GM21381 (cell line): ENCODE data around the gene NELFCD.
A peak's percentile ranks its signal among the peaks of the same experiment; 100 is the strongest.

ENCODE experiments used
- ATAC-seq: cut with Tn5 transposase; IDR thresholded peaks from one replicate; pipeline ENCODE4 v1.9.1; 2021; ENCODE audit warnings: mild to moderate bottlenecking, moderate library complexity; ENCODE audit not compliant: unreplicated experiment

The NELFCD gene

DNA sequence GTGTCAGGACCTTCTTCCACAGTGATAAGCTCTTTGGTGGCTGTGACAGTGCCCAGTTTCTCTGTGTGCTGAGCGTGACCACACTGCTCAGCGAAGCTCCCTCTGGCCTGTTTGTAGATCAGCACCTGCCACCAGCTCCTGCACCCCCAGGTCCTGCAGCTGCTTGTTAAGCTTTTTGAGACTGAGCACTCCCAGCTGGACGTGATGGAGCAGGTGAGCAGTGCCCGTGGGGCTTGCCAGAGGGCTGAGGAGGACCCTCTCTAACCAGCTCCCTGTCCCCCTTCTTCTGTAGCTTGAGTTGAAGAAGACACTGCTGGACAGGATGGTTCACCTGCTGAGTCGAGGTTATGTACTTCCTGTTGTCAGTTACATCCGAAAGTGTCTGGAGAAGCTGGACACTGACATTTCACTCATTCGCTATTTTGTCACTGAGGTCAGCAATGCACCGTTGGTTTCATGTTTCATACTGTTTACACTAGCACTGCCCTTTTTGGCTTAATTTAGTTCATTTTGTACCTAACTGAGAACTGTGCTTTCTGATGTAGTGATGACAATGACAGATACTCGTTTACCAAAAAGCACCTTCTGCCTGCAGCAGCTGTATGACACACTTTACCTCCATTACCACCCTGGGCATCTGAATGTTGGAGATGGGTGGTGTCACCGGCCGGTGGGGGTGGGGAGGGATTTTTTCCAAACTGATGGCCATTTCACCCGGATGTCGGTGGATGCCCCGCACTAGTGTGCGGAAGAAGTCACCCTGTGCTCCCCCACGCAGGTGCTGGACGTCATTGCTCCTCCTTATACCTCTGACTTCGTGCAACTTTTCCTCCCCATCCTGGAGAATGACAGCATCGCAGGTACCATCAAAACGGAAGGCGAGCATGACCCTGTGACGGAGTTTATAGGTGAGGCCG lies 12.5 kb downstream of the NELFCD start:
- no peak for ATAC-seq

DNA sequence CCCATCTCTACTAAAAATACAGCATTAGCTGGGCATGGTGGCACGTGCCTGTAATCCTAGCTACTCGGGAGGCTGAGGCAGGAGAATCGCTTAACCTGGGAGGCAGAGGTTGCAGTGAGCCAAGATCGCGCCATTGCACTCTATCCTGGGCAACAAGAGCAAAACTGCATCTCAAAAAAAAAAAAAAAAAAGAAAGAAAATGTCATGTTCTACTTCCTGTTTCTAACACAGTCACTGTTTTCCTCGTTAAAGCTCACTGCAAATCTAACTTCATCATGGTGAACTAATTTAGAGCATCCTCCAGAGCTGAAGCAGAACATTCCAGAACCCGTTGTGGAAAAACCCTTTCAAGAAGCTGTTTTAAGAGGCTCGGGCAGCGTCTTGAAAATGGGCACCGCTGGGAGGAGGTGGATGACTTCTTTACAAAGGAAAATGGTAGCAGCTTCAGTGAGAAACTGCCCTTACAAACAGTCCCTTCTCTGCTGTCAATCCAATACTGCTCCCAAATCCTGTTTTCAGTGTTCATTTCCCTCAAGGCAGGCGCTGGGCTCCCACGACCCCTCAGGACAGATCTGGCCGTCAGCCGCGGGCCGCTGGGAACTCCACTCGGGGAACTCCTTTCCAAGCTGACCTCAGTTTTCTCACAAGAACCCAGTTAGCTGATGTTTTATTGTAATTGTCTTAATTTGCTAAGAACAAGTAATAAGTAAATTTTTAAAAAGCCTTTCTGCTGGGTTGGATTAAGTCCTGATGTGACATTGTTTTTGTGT lies 13.5 kb downstream of the NELFCD start:
- ATAC-seq: no peak

DNA sequence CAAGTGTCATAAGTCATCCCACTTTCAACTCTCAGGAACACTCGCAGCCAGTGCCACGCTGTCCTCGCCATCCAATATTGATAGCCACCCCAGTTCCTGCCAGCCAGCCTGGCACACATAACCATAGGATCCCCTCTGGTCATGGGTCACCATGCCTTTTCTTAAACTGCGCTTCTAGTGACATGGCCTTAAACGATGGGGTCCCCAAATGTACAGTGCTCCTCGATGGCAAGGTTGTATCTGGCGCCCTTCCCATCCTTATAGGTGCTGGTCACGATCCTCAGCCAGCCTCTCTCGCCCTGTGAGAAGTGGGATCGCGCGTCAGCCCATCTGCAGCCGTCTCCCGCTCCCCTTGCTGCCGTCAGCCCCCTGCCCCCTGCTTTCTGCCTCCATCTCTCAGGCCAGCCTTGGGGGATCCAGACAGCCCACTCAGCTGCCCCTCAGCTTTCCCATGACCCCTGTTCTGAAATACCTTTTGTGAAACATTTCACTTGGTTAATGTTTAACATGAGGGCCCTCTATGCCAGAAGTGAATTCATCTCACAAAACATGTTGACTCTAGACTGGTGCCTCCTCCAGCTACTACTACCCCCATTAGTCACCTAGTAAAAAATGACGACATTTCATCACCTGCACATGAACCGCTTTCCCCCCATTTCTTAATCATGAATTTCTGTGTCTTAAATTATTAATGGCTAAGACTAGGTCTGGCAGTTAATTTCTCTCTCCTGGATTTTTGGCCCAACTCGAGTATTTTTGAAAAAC lies 14.6 kb downstream of the NELFCD start:
- ATAC-seq: no peak

DNA sequence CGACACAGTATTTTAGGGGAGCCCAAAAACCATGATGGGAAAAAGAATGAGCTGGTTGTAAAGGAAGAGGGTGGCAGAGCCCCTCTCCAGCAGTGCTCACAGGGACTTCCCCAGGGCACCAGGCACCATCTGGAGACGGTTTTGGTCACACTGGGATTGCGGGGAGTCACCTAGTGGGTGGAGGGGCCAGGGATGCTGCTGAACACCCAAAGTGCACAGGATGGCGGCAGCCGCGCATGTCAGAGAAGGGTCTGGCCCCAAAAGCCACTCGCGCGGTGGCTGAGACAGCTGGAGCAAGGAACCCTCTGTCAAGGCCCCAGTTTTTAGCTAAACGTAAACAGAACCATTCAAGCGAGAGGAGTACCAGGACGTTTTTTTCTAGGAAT lies 15.2 kb downstream of the NELFCD start:
- no peak for ATAC-seq

DNA sequence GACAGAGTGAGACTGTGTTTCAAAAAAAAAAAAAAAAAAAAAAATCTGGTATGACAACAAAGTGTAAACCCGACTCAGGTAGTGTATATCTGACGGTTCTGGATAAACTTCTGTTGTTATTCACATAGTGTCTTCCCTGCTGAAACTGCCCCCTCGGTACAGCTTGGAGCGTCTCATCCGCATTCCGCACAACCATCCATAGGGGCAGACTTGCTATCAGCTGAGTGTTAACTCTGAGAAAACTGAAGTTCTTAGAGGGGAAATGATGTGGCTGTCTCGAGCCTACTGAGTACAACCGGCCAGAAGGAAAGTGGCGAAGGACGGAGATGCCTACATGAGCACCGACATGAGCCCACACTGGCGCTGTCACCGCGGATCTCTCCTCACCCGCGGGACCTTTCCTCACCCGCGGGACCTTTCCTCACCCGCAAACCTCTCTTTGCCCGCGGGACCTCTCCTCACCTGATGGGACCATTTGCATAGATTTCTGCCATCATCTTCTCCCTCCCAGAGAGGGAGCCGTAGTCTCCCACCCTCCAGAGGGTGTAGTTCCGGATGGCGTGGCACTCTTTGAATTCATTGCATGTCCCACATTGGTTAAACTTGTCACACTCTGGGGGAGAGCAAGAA lies 16.2 kb downstream of the NELFCD start:
- ATAC-seq: no peak

DNA sequence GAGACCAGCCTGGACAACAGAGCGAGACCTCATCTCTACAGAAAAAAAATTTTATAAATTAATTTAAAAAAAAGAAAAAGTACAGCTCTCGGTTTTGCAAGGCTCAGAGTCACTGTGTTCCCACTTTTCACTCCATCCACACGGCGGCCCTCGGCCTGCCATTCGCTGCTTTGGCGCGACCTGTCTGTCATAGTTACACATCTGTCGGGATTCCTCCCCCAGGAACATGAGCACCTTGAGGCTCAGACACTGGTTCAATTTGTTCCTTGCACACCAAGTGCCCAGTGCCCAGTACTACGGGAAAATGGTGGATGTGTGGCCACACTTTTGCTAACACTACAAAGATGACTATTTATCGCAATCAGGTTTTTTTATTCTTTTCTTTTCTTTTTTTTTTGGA lies 17.6 kb downstream of the NELFCD start:
- no peak for ATAC-seq

DNA sequence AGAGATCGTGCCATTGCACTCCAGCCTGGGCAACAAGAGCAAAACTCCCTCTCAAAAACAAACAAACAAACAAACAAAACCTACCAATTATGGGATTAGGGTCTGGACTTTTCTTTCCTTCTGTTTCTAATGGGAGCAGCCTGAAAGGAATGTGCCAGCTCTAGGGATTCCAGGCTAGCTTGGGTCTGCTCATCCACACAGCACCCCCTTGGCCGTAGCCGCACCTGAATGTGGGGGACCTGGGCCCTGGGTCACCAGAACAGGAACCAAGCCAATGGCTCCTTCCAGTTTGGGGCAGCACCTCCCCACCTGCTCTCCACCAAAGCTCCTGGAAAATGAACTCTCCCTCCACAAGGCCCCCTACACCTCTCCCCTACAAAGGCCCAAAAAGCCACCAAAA lies 19.3 kb downstream of the NELFCD start:
- ATAC-seq: no peak

DNA sequence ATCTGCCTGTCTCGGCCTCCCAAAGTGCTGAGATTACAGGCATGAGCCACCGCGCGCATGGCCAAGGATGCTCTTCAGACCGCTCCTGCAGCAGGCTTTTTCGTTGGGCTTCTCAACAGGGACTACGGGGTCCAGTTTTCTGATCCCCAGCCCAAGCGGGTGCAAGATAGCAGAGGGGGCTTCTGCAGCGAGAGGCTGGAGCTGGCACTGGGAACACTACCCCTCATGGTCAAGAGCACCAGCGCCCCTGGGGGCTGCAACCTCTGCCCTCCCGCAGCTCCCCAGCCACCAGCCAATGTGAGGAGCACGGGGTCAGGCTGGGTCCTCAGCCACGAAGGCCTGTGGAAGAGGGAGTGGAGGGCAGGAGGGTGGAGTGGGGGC lies 20.0 kb downstream of the NELFCD start:
- ATAC-seq: no peak

DNA sequence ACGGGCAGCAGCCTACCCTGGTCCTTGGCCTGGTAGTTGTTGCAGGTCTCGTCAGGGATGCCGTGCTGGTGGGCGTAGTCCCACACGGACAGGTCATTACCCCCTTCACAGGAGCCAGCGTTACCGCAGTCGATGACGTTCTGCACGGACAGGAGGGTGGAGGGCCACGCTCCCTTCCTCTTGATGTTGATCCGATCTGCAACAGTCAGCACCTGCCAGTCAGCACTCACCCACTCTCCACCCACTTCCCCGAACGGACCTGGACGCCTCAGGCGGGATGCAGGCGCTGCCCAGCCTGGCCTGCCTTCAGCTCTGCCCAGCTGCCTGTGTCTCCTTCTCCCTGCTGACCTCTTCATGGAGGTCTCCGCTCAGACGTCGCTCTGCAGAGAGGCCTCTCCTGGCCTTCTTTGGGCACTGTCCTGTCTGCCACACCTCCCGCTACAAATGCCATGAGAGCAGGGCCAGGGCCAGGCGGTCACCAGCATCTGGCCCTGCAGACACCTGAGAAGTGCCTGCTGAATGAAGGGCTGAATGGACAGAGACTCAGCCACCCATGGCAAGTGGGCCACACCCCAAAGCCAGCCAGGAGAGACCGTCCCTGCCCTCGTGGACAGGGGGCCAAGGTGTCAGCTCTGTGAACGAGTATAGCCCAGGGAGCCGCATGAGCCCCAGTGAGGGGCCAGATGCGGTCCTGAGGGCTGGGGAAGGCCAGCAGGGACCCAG lies 20.6 kb downstream of the NELFCD start:
- ATAC-seq: no peak

DNA sequence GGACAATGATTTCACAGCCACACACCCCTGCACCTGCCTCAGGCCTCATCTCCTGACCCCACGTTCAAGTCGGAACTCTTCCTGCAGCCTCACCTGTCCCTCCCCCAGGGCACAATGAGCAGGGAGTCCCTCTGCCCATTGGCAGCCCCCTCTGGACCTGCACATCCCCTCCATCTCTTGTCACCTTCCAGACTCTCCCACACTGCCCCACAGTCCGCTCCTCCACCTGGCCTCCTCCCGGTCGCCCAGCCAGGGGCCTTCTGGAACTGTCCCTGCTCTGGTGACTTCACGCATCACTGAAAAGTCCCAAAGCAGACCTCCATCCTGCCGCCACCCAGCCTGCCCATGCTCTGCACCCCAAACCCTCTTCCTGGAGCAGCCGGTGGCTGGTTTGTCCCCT lies 21.3 kb downstream of the NELFCD start:
- ATAC-seq: no peak

DNA sequence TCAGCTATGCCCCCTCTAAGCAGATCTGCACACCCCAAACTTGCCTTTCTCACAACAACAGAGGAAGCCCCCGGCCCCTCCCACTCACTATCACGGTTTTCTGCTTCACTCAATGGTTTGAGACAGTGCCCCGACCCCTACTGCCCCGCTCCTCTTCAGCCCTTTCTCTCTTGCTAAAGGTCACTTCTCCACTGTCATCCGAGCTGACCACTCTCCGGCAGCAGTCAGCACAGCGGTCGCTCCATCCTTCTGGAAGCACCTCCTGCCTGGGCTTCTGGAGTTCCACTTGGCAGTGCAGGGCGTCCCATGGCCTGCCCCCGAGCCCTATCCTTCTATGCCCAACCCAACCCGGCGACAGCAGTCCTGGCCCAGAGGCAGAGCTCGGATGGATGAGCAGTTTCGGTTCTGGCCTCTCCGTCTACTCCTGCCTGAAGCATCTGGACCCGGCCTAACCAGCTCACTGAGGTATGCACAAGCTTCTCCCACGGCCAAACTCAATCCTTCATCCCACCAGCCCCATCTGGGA lies 21.9 kb downstream of the NELFCD start:
- ATAC-seq: no peak

DNA sequence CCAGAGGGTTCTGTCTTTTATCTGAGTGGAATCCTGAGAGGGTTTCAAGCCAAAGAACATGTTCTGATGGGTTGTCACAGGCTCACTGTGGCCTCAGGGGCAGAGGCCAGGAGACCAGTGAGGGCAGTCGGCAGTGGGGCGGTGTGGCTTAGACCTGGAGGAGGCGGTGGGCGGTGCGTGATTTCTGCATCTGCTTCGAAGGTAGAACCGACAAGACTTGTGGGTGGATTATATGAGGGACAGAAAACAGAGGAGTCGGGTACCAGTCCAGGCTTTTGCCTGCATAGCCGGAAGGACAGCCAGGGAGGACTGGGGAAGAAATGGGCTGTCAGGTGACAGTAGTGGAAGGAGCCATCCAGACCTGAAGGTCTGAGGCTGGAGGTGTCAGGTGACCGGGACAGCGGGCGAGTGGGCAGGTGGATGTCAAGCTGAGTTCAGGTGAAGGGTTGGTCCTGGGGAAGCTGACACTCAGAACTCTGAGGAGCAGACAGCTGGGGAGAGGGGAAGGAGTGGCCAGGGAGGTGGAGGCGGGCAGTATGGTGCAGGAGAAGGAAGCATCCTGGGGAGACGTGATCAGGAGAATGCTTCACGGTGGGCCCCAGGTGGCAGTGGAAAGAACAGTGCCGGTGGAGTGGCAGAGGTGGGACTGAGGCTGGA lies 22.9 kb downstream of the NELFCD start:
- ATAC-seq: no peak

DNA sequence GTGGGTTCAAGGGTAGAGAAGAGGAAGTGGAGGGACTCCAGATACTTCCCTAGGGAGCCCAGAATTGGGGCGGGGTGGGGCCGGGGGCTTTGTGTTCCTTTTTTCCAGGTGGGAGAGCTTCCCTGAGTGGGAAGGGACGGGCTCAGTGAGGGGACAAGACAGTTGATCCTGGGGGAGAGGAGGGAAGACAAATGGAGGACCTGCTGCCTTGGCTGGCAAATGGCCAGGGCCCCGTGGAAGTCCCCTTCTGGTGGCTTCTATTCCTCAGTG lies 23.4 kb downstream of the NELFCD start:
- ATAC-seq: no peak

DNA sequence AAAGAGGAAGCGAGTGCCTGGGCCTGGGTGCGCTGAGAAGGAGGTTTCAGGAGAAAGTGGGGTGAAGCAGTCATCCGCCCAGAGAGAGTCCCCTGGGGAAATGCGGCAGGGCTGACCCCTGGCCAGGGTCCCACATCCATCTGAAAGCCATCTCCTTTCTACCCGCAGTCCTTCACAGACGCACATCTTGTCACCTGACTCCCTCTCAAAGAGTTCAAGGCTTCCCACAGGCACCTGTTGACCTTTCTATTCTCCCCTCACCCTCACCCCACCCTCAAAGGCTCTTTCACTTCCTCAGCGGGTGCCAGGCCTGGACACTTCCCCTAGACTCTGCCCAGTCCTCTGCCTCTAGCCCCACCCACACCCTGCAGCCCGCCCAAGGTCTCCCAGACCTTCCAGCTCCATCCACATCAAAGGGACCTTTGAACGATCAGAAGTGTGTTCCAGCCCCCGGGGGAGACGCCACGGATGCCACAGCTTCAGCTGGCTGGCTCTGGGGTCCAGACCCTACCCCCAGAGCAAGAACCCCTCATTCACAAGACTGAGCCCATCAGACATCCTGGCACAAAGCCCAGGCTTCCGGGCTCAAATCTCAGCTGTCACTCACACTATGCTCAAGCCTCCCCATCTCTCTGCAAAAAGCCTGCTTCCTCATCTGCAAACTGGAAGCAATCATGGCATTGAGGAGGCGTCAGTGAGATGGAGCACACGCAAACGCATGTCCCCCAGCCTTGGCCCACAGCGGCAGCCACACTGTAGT lies 23.9 kb downstream of the NELFCD start:
- ATAC-seq: peak; percentile 57

DNA sequence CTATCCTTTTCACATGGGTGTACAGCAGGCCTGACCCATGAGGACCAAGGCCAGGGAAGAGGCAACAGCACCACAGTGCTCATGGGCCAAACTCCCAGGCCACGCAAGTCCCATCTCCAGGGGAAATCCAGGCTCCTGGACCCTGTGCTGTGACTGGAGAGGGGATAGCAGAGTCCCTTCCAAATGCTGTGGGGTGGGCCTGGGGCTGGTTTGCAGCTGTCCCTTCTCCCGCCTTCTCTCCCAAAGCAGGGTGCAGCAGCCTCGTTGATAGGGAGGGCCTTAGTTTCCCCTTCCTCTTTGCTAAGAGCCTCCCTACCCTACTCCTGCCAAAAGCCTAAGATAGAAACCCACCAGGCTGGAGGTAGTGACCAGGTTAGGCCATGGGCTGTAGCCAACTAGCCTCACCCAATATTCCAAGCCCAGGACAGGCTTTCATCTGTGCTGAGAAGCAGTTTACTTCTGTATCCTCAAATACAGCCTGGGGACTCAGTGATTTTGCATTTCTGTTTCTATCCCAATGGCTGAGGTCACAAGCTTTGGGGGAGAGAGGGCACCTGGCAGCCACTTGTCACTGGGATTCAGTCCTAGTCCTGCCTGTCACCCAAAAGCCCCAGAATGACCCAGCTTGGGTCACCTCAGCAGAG lies 24.6 kb downstream of the NELFCD start:
- no peak for ATAC-seq

DNA sequence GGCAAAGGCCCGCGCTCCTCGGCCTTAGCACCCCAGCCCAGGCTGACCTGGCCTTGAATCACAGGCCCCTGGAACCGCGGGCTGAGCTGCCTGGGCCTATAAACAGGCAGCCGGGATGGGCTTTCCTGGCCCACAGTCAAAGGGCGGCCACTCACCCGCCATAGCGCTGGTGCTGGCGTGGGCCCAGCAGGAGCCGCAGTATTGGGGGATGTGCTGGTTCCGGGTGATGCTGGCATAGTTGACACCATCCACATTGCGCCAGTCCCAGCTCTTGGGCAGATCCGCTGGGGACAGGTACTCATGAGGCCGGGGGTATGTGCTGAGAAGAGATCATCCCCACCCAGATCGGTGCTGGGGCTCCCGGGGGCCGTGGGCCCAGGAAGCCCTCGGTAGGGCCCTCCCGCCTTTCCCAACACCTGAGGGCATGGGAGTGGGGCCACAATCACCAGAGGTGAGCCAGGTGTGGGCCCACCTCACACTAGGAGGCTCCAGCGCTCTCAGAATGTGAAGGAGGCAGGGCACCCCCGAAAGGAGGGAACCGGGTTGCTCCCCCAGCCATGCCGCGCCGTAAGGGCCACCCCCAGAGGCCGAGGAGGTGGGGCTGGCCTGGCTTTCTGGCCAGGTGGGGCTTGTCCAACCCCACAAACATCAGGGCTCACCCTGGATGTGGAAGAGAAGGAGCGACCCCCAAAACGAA lies 25.3 kb downstream of the NELFCD start:
- ATAC-seq: no peak

DNA sequence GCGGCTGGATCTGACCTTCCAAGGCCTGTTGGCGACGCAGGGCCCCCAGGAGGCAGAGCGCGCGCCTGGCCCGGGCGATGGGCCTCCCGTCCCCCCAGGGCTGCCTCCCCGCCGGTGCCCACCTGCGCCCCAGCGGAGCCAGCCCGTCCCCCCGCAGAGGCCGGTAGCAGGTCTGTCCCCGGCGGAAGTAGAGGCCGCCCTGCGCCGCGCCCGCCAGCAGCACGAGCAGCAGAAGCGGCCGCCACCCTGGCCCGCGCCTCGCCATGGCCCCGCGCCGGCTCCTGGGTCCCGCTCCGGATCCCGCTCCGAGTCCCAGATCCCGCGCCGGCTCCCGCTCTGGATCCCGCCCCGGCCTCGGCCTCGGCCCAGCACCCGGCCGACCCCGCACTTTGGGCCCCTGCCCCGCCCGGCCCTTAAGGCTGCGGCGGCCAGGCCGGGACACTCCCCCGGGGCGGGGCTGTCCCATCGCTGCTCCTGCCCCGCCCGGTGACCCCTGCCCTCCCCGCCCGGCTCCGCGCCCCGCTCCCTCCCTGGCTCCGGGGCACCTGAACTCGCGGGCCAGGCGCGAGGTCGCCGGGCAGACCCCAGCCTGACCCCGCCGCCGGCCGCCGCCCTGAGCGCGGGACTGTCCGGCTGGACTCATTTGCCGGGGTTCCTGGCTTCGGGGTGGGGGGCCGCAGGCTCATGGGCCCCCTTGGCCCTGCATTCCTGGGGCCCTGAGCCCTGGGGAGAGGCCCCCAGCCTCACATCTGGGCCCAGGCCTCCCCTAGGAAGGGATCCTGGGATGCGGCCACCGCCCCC lies 26.0 kb downstream of the NELFCD start, which contains the start of gene CTSZ:
CTSZ (minus strand) TSS at position 391 of the 801 bp plus-strand sequence; CDS start at position 265, 126 bp downstream.
- peak; percentile 29 for ATAC-seq
